Stimulated activated CD8-positive, alpha-beta memory T cell treated with anti-CD3 and anti-CD28 coated beads, Interleukin-15, amount 100 ng/mL, for 24 hours (primary cell): ENCODE results near the gene FUT1.
"Not testable (repeated sequence)": the region's sequence is repeated elsewhere in the genome, so short reads cannot be mapped to it uniquely, and the experiment has no call there.

Experiments used
- DNase-seq: peaks from one replicate; pipeline ENCODE4 v3.0.0-alpha.2; 2020; ENCODE audit warnings: low read depth

The FUT1 gene

DNA sequence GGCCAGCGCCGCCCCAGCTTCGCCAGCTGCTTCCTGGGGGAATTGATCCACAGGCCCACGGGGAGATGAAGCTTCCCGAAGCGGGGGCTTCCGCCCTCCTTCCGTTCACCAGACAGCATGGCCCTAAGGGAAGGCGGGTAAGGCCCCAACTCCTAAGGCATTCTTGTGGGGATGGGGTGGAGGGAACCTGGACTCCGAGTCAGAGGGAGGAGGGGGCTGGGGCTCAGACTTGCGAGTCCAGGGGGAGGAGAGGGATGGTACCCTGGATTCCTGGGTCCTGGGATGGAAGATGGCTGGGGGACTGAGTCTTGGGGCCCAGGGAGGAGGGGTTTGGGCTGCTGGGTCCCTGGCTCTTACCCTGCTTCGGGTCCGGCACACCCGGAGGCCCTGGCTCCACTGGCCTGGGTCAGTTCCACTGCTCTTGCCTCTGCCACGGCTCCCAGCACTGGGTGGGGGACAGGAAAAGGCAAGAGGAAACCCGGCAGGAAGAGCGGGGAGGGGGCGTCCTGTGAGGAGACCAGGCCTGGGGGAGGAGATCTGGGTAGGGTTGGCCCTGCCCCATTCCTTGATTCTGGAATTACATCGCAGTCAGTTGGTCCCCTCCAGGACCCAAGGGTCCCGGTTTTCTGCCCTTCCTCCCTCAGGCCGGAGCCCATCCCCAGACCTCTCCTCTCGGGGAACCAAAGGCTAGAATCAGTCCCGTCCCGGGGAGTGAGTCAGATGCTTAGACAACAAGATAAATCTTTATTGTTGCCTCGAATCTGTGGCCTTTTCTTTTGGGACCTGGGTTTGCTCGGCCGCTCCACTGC, 12.1 kb downstream of the FUT1 start, which contains the start of gene RASIP1:
Gene RASIP1, minus strand, starts transcription at position 447 of the 809 bp plus-strand sequence. Its CDS starts 328 bp downstream, at position 119.
- DNase-seq: no peak

DNA sequence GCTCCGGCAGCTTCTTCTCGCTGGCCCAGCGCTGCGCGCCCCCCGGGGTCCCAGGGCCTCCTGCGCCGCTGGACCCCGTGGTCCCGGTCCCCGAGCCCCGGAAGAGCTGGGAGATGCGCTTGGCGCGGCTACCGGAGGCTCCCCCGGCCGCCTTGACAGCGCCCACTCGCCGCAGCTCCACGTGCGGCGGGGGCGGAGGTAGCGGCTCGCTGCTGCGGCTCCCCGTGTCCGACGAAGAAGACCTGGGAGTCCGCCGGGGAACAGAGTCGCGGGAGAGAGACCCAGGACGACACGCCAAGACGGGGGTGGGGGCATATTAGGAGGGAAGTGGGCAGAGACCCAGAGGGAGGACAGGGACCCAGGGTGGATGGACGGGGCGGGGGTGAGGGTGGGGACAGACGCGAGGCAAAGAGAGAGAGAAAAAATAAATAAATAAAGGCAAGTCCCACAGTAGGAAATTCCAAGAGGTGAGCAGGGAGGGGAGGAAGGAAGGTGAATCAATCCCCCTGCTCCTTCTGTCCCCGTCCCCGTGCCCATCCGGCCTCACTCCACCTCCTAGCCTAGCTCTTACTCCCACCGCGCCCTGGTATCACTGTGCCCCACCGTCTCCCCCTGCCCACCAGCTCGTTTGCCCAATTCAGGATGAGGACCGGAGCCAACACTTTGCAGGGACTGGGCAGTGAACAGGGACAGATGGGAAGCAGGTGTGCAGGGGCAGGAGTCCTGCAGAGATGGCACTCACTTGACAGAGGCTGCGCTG, 12.9 kb downstream of the FUT1 start:
- no peak for DNase-seq

DNA sequence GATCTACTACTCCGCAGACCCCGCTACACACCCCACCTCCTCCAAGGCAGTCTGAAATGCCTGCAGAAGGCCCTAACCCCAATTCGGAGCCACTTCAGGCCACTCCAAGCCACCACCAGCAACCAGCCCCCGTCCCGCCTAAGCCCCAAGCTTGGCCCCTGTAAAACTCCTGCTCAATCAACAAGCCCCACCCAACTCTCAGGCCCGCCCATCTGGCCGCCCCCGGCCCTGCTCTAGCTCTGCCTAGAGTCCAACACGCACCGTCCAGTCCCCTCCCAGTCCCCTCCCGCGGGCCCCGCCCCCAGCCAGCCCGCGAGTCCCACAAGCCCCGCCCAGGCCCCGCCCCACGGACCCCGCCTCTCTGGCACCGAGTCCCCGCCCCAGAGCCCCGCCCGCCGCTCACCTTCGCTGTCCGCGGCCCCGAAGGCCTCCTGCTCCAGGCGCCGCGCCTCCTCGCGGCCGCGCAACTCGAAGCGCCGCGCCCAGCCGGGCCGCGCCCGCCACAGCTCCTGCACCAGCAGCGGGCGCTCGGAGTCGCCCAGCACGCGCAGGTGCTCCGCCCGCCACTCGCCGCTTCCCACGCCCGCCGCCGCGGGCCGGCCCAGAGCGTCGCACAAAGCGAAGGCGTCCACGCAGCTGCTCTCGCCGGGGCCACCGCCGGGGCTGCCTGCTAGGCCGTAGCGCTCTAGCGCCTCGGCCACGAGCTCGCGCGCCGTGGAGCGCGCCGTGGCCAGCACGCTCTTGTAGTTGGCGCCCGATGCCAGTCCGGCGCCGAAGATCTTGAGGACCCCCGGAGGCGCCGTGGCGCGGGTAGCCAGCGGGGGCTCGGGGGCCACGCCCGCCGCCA, 13.7 kb downstream of the FUT1 start:
- peak; percentile 85 for DNase-seq

DNA sequence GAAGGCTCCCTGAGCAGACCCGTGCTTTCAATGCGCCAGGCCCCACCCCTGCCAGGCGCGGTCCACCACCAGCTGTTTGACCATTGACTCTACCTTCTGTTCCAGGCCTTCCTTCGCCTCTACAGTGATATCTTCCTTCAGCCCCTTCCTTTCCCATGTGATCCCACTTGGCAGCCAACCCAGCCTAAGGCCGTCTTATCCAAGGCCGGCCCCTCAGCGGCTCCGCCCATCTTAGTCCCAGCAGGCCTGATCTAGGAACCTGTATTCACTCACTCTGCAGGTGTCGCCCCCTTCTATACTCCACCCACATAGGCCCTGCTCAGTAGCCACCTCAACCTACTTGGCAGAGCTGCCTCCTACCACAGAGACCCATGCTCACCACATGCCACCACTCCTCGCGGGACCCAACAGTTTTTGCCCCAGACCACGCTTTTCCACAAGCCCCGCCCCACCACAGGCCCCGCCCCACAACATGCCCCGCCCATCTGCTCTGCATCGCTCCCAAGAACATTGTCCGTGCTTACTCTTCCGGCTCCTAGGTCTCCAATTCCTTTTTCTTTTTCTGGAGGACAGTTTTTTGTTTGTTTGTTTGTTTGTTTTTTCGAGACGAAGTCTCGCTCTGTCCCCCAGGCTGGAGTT, 15.0 kb downstream of the FUT1 start:
- DNase-seq: no peak

DNA sequence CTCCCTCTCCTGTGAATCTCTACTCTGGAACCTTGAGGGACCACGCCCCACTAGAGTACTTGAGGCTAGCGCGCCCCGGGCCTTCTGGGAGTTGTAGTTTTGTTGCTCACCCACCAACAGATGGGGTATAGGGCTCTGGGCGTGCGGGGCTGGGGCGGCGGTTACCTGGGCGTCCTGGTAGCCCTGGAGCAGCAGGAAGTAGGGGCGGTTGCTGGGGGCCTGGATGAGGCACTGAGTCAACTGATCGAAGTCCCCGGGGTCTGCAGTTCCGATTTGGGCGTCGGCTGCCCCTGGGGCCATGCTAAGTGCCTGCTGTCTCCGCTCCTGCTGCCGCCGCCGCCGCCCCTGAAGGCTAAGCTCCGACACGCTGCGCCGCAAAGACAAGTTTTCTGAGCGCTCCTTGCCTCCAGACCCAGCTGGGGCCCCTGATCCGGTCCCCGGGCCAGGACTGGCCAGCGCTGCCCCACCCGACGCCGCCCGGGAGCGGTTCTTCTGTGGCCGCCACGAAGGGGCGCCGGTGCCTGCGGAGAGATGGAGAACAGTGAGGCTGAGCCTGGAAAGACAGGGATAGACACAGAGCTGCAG, 17.3 kb downstream of the FUT1 start:
- DNase-seq: no peak

DNA sequence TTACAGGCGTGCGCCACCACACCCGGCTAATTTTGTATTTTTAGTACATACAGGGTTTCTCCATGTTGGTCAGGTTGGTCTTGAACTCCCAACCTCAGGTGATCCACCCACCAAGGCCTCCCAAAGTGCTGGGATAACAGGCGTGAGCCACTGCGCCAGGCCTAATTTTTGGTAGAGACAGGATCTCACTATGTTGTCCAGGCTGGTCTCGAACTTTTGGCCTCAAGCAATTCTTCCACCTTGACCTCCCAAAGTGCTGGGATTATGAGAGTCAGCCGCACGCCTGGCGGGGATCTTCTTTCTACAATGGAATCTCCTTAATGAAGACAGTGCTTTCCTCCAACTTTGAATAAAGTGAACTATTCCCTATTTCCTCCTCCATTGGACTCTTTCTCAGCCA, 17.8 kb downstream of the FUT1 start:
- DNase-seq: no peak

DNA sequence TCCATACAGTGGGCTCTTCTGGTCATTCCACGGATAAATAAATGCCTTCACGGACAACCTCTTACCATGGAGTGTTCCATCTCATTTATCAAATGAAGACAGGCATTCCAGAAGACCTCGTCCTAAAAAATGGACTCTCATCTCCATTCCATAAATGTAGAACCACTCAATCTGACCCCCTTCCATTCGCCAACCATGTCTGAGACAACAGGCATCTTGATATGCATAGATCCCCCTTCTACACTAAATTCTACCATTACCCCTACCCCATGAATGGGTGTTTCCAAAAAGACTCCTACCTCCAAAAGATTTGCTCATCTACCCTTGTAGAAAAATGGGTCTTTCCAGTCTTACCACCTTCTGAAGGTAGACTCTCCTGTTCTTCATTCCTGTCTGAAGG, 21.0 kb downstream of the FUT1 start:
- DNase-seq: no peak

DNA sequence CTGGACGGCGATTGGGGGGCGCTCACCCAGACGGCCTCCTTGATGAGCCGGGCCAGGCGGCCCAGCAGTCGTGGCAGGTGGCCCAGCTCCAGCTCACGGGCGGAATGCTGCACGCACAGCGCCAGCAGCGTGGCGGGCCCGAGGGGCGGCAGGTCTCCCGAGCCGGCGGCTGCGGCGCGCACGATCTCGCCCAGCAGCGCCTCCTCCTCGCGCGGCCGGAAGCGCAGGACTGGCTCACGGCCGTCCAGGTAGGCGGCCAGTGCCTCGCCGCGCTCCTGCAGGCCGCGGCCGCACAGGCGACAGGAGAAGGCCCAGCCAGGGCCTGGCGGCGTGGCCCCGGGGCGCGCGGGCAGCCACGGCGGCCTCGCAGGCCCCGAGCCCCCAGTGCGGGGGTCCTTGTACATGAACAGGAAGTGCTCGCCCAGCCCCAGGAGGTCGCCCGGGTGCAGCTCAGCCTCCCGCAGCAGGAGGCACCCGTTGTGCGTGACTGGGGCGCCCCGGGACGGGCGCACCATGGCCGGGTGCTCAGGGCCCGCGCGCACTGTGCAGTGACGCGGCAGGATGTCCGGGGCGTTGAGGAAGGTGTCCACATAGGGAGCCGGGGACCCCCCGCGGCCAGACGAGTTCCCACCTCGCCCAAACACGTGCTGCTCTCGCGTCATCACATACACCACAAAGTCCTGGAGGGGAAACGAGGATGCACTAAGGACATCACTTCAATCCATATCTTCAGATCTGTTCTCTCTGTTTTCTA, 23.4 kb downstream of the FUT1 start:
- no peak for DNase-seq

DNA sequence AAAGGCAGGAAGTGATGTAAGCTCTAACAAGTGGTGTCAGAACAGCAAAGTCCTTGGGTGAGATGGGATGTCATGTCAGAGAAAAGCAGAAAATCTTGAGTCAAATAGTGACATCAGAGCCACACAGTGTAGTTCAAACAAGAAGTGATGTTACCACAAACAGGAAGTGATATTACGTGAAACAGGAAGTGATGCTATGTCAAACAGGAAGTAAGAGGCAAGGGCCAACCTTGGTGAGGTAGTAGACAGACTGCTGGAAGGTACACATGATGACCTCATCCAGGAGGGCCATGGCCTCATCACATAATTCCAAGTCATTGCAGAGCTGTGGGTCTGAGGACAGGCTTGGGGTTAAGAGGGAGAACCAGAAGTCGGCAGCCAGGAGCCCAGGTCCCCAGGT, 25.9 kb downstream of the FUT1 start:
- no peak for DNase-seq

DNA sequence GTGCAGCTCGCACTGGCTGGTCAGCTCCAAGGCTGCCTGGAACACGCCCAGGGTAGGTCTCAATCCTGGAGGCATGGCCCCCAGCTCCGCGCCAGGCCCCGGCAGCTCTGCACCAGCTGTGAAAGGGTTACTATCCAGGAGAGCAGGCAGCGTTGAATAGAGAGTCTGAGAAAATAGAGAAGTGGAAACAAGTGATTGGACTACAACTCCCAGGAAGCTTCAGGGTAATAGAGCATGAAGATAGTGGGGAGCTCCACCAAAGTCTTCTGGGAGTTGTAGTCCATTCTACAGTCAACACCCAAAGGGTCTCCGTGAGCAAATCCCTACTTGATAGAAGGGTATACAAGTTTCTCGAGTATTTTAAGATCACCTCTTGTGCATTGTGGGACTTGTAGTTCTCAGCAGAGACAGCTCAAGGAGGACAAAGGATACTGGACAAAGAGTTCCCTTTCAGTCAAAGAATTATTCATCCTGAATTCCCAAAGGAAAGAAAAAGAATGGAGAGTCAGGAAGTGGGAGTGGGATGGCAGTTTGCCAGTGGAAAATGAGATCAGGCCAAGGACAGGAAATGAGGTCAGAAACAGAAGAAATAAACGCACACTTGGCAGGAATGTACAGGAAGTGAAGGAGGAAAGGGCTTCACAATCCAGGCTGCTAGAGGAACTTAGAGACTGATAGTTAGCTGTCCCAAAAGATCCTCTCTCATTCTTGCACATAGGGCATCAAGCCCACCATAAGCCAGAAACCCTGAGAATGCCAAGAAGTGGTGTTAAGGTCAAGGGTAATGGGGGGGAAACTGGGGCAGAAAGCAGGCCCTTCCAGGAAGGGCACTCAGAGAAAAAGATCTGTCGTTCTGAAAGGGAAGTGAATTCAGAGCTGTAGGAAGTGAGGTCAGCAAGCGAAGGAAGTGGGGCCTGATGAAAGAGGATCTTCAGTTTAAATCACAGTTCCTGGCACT, 27.4 kb downstream of the FUT1 start:
- DNase-seq: no peak

DNA sequence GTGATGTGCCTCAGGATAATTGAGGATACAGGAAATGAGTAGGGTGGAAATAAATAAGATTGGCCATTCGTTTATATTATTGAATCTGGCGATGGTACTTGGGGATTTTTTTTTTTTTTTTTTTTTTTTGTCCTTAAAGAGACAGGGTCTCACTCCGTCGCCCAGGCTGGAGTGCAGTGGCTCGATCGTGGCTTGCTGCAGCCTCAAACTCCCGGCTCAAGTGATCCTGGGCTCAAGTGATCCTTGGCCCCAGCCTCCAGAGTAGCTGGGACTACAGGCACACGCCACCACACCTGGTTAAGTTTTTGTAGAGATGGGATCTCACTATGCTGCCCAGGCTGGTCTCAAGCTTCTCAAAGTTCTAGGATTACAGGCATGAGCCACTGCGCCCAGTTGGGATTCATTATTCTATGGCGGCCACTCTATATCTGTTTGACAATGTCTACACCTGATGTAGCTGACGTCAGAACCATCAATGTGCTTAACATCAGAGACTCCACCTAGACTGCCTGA, 30.2 kb downstream of the FUT1 start:
- no peak for DNase-seq

DNA sequence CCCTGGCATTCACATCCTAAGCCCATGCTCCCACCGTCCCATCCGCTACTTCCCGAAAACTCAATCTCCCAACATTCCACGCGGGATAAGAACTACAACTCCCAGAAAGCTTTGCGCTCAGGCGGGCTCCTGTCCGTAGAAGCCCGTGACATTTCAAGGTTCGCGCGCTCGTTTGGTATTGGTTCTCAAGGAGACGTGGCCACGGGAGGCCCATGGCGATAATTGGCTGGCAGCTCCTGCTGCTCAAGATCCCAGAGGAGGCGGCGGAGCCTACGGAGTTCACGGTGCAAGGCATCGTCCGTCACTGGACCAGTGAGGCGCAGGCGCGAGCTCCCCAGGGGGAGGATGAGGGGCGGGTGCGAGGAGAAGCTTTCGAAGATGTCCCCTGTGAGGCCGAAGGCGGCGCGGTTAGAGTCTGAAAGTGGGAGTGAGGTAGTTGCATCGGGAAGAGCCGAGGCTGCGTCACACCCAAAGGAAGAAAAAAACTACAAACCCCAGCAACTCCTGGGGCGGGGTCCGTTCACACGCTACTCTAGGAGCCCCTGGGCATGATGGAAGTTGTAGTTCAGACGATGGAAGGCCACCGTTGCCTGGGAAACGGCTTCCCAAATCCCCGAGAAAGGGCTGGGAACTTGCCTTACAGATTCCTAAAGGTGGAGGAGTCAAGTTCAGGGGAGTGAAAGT, 31.7 kb downstream of the FUT1 start:
- DNase-seq: peak; percentile 65

DNA sequence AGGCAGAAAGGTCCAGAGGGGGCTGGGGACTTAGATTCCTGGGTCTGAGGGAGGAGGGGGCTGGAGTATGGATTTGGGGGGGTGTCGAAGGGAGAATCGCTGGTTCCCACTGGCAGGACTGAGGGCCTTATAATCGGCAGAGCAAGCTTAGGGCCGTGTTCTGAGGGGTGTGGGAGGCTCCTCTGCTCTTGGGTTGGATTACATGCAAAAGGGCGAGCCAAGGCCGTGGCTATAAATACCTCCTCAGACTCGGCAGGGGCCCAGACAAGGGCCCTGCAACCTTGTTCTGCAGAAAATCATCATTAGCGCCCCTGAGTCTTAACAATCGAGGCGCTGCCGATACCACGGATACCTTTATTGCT, 32.2 kb downstream of the FUT1 start:
- no peak for DNase-seq

DNA sequence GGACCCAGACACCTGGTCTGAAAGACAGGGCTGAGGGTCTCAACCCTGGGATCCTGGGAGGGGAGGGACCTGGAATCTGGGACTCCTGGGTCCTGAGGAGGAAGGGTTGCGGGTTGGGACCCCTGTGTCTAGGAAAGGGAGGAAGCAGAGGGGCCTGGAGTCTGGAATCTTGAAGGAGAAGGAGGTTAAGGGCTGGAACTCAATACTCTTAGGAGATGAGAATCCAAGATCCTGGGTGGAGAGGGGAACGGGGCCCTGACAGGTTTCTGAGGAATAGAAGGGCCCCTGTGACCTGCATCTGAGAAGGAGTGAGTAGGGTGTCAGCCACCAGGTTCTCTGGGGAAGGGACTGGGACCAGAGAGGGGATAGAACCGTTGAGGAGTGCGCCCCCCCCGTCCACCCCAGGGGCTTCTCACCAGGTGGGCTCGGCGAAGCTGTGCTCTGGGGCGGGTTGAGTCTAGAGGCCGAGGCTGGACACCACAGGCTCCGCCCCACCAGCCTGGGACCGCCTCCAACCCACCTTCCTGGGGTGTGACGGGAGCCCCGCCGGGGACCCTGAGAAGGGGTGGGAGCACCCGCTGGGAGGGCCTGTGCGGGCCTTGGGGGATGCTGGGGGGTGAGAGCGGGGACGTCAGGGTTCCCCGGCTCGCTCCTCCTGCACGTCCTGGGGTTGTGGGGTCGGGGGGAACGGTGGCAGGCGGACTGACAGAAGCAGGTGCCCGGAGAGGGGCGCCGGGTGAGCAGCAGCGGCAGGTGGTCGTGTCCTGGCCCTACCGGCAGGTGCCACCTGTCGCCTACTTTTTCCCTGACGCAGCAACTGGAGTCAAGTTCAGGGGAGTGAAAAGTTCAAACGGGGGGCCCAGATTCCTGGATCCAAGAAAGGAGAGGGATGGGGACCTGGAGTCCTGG, 32.9 kb downstream of the FUT1 start, which contains the start of gene MAMSTR:
Gene MAMSTR, minus strand, starts transcription at position 463 of the 909 bp plus-strand sequence. CDS start 694 bp downstream, outside the sequence.
- no peak for DNase-seq

DNA sequence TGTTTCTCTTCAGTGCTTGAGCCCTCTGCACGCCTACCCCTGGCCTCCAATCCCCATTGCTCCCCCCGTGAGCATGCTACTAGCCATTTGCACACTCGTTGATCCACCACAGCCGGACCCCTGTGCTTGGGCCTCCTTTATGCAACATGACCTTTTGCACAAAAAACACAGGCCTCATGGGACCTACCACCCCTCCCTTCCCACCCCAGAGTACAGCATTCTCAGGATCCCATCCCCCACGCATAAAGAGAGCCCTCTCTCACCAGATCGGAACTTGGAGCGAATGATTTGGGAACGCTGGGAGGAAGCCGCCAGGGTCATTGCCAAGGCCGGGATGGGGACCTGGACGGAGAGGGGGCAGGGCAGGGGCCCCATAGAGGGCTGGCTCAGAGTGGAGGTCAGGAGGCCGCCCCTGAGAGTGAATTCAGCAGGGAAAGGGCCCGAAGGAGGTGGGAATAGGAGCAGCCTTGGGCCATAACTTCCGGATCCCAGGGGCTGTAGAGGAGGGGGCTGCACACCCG, 33.7 kb downstream of the FUT1 start:
- no peak for DNase-seq

DNA sequence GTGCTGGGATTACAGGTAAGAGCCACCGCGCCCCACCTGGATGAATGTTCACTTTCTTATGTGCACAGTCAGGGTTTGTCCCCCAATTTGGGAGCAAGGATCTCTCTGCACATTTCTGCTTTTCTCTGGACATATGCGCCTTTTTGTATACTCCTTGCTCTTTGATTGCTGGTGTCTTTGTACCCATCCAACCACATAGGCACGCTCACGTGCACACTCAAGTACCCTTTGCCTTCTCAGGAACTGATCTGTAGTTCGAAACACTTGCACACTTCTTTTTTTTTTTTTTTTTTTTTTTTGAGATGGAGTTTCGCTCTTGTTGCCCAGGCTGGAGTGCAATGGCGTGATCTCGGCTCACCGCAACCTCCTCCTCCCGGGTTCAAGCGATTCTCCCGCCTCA, 34.3 kb downstream of the FUT1 start:
- not testable (repeated sequence) for DNase-seq

DNA sequence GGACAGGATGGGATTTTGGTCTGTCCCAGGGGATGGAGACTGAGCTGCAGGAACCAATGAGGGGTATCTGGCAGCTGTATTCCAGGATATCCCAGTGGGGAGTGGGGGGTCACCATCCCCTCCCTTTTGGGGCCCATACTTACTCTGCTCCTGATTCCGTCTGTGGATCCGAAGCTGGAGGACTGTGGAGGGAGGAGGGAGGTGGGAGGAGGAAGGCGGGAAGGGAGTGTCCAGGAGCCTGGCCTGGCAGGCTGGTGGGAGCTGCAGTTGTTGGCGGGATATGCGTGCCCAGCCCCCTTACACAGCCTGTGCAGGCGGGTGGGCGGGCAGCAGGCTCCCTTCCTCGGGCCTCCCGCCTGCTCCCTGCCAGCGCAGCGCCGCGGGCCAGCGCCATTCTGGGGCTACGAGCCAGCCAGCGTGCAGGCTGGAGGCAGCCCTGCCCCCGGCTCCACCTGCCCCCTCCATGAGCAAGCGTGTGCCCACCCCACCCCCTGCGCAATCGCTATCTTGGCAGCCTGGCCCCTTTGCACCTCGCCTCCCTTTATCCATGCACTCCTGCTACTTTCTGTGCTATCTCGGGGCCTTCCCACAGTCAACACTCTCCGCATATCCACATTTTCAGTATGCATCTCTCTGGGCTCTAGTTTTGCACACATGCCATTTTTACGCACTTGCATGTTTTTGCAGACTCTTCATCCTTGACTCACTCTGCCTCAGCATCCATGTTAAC, 35.7 kb downstream of the FUT1 start:
- DNase-seq: no peak
